GM18505 (cell line): ENCODE results near the gene AIPL1.

Experiments
- ATAC-seq: cut with Tn5 transposase; IDR thresholded peaks from one replicate; pipeline ENCODE4 v1.9.1; 2021; ENCODE audit not compliant: unreplicated experiment
- POLR2A ChIP-seq: IDR thresholded peaks from 4 replicates; pipeline ENCODE4 v1.6.1; 2011; ENCODE audit warnings: borderline replicate concordance; ENCODE audit not compliant: insufficient read depth, insufficient read length; ENCODE audit errors: extremely low read depth

The AIPL1 gene

DNA sequence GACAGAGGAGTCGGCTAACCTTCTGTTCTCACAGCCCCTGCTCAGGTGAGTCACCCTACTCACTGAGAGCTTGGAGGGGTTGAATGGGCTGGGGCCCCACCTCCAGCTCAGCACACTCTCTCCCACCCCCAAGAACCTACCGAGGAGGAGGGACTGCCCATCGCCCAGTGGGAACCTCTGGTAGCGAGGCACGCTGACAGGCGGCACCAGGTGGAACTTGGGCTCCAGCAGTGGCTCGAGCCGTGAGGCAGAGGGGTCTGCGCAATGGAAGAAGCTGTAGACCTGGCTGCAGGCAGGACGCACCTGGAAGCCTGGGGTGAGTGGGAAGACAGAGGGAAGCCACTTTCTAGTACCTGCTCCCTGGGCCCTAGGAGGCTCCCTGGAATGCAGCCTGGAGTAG lies 37.6 kb upstream of the AIPL1 start:
- TF ChIP-seq POLR2A: no peak
- no peak for ATAC-seq

DNA sequence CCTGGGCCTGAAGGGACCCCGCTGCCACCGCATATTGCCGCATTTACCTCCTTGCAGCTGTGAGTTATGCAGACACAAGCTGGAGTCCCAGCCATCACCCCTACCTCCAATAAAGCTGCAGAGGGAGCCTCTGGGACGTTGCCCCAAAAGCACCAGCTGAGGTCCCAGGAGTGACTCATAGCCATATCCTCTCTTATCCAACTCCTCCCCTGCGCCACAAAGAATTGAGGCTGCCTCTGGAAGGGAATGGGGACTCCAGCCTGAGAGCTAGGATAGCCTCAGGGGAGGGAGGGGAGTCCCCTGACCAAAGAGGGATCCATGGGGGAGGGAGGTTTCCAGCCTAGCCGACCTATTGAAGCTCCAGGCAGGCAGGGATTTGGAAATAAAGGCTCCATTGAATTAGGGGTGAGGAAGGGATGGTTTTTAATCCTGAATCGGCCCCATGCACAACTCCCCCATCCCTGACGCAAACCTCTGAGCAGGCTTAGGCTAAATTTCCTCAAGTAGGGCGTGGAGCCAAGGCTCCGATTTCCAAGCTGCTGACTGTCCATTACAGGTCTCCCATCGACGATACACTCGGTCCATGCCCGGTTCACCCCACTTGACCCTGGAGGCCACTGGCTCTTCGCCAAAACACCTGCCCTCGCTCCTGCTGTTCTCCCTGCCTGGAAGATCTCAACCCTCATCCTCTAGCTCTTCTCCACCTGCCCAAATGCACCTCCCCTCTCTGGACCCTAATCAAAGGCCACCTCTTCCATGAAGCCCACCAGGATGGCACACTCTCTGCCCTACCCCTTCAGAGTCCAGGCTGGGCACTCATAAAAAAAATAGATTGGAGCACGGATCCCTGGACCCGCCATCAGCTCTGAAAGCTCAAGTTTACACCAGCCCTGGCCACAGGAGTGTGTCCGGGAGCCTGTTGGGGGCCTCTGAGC lies 36.9 kb upstream of the AIPL1 start:
- TF ChIP-seq POLR2A: no peak
- no peak for ATAC-seq

DNA sequence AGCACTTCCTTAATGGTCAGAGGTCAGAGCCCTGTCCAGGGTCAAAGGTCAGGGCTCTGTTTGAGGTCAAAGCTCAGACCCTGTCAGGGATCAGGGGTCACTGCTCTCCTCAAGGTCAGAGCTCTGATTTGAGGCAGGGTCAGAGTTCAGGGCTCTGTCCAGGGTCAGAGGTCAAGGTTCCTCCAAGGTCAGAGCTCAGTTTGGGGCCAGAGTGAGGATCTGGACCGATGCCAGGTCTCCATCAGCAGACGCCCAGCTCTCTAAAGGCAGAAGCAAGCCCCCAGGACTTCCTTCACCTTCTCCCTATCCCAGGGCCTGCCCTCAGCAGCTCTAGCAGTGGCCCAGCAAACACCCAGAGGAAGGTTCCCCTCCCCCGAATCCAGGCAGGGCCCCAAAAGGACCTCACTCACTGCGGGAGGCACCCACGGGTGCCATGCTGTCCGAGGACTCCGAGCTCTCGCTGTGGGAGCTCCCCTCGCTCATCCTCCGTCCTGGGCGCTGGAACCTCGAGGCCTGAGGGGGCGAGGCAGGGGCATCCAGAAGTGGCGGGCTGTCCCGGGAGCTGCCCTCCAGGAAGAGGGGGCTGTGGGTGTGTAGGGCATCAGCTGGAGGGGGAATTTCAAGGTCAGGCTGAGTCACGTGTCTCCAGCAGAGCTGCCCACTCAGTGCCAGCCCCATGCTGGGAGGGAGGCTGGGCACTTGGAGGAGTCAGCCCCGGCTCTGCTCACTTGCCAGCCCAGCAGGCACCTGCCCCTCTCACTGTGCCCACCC lies 36.0 kb upstream of the AIPL1 start:
- no peak for ATAC-seq
- no peak for TF ChIP-seq POLR2A

DNA sequence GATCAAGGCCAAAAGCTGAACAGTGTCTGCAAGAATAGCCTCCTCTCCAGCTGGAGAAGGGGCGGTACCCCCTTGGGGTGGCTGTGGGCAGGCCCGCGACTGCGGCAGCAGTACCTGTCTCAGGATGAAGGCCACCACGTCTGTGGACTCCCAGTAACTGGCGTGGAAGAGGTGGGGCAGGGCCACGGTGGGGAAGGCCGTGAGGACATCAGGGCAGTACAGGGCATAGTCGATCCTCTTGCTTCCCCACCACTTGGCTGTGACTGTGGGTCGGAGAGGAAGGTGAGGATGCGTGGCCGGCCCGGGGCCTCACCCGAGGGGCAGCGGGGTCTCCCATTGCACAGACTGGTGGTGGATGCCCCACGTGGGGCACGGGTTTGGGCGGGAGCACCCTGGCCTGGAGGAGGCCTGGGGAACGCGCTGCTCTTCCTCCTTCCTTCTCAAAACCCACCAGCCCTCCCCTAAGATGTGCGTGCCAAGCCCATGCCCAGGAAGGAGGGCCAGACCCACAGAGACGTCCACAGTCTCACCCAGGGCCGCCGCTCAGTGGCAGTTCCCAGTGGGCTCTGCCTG lies 35.3 kb upstream of the AIPL1 start:
- ATAC-seq: no peak
- TF ChIP-seq POLR2A: no peak

DNA sequence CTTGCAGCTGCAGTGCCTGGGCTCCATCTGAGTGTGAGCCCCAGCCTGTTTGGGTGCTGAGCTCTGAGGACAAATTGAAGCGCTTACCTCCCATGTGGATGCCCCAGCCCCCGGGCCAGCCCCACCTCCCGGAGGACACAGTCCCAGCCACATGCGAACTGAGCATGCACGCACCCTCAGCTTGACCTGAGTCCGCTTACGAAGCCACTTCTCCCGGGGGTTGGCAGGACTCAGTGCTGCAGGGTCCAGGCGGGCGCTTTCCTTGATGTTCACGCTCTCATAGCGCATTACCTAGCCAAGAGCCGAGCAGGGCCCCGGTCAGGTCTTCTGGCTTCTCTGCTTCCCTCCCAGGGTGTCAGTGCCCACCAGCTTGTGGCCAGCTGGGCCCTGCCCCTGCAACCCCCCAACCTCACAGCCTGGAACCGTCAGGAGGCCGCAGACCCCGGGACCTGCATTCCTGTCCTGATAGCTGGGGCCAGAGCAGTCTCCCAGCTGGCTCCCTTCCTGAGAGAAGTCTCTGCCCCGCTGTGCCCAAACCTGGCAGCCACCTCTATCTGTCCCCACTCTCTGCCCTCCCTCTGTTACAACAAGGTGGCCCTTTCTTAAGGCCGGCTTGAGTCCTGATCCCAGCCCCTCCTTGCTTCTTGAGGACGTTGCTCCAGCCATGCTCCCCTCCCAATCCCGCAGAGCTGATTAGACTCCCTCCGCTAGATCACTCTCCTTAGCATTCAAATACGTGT lies 33.3 kb upstream of the AIPL1 start:
- no peak for ATAC-seq
- TF ChIP-seq POLR2A: no peak

DNA sequence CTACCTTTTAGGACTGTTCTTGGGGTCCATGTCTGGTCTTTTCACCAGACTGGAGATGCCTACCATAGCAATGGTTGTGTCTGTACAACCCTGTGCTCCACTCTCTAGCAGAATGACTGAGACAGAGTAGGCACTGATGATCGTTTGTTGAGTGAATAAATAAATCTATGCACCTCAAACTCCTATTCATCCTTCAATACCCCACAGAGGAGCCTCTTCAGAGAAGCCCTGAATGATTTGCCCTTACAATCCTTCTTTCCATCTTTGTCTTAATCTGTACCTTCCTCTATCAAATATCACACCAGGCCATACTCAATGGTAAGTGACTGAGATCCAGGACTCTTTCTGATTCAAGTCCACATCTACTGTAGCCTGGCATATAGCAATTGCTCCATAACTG lies 32.6 kb upstream of the AIPL1 start:
- ATAC-seq: no peak
- TF ChIP-seq POLR2A: no peak

DNA sequence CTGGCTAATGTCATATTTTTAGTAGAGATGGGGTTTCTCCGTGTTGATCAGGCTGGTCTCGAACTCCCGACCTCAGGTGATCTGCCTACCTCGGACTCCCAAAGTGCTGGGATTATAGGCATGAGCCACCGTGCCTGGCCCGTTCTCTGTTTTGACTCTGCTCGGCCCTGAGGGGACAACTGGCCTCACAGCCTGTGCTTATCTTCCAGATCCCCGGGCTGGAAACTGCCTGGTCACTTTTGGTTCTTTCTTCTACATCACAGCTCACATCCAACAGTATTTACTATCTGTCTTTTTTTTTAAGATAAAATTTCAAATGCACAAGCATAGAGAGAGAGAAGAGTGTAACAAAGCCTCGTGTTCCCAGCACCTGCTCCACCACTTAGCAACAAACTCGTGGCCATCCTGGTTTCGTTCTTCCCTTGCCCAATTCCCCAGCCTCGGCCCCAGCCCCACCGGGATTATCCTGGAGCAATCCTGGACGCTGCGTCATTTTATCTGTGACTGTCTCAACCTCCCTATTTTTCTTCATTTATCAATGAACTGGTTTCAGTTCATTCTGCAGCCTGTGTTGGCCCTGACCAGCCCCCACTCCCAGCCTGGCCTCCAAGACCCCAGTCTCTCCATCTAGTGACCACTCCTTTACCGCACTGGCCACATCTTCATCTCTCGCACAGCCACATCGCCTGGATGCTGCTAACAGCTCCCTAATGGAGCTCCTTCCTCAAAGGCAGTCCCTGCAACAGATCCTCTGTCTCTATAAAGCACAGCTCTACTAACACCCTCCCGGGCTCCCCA lies 30.5 kb upstream of the AIPL1 start:
- no peak for ATAC-seq
- TF ChIP-seq POLR2A: no peak

DNA sequence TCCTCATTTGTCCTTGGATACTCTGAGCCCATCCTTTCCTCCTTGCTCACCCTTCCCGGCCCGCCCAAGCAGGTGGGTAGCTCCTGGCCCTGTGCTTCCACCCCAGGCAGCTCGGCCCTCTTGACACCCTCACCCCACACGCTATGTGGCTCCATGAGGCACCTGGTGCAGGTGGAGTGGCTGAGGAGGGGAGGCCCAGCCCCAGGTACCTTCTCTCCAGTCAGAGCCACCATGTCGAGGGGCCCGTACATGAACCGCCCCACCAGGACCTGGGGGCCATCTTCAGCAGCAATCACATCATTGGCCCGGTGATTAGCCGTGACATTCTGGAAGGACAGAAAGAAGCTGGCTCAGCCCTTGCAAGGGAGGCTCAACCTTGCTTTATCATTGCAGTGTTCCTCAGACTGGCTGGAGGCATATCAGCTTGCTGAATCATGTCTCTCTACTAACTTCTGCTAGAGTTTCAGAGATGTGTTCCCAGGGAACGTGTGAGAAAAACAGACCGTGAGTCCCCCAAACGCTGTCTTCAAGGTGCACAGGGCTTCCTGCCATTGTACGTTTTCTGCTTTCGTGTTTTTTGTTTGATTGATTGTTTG lies 29.6 kb upstream of the AIPL1 start:
- TF ChIP-seq POLR2A: no peak
- no peak for ATAC-seq

DNA sequence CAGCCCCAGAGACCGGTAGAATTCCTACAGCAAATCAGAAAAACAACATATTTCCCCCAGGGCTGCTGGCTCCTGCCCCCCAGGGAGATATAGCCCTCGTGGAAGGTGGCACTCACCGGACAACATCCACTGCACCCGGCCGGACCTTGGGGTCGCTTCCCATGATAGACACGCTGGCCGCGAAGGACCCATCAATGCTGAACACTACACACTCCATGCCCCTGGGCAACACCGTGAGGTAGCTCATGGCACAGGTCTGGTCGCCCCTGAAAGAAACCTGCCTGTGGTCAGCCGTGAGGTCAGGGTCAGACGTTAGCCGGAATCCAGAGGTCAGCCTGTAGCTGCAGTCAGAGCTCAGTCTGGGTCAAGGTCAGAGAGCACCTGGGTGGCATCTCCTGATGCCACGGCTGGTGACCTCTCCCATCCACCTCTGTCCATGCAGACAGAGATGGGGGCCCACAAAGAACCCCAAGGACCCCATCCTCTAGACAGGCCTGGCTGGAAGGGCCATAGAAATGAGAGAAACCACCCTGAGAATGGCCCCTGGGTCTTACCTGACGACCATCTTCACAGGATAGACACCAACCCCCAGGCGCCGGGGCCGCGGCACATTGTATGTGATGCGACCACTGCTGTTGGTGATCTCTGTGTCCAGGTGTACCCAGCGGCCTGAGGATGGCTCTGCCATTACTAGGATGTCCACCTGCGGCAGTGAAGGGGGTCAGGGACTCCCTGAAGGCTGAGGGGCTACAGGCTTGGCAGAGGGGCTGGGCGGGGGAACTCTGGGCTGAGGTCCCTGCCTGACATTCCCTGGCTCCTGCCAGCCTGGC lies 28.9 kb upstream of the AIPL1 start:
- TF ChIP-seq POLR2A: no peak
- no peak for ATAC-seq

DNA sequence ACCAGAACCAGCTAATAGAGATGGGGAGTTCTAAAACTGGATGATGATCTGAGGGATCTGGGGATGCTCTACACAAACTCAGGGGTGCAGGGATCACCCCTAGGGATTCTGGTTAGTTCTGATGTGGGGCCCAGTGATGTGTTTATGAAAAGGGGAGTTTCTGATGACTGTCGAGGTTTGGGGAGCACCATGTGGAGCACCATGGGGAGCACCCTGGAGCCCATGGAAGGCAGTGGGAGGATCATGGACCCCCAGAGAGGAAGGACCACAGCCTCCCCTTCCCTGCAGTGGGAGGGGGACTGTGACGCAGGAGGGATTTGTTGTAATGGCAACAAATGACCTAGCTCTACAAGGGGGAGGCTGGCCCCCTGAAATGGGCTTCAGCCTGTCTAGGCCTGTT lies 27.8 kb upstream of the AIPL1 start:
- no peak for ATAC-seq
- TF ChIP-seq POLR2A: no peak

DNA sequence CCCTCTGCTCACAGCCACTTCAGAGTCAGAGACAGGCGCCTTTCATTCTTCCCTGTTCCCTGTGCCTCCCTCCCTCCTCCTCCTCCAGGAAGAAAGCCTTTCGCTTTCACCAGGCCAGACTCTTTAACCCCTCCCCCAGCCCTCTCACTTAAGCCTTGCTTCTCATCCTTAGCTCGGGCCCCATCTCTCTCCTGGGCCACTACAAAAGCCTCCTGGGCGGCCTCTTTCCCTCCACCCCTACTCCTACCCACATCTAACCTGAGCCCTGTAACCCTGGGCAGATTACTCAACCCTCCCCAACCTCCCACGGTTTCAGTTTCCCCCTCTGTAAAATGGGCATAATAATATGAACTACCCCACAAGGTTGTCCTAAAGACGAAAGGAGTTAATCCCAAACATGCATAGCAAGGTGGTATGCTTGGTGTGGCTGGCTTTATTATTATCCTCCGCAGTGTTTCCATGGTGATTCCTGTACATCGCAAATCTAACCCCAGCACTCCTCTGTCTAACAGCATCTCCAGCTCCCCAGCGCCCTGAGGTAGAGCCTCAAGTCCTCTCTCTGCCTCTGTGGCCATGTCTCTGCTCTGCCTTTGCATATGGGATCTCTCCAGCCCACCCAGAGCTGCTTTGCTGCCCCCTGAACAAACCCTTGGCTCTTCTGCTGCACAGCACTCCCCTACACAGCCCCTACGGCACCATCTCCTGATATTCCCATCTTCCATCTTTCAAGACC lies 27.0 kb upstream of the AIPL1 start:
- no peak for TF ChIP-seq POLR2A
- no peak for ATAC-seq
